Activated CD4-positive, alpha-beta memory T cell treated with anti-CD3 and anti-CD28 coated beads for 36 hours (primary cell): ENCODE measurements around the gene SAMD8. TPM values are rescaled to one million over a fixed set of nuclear protein-coding genes. Genes with fewer than 3 reads are reported as not detected.

Experiments
- CTCF ChIA-PET: fragments of 350-600 bp; sonication (Branson Sonifier 250); formaldehyde crosslinking; loops from one replicate; lab custom pipeline; 2021; ENCODE audit warnings: antibody characterized with exemption, inconsistent platforms; lab: Charles Lee
- POLR2A ChIA-PET: fragments of 350-600 bp; sonication (Branson Sonifier 250); formaldehyde crosslinking; loops from one replicate; lab custom pipeline; 2021; ENCODE audit warnings: antibody characterized with exemption; lab: Charles Lee
- DNase-seq: peaks from one replicate; pipeline ENCODE4 v3.0.0-alpha.2; 2020
- H3K27ac Mint-ChIP-seq: one replicate; pipeline ENCODE4 v1.8.0; 2021; ENCODE audit warnings: mixed read lengths
- H3K27me3 Mint-ChIP-seq: one replicate; pipeline ENCODE4 v1.8.0; 2021; ENCODE audit warnings: mixed read lengths
- H3K36me3 Mint-ChIP-seq: one replicate; pipeline ENCODE4 v1.8.0; 2021; ENCODE audit warnings: mixed read lengths
- H3K4me1 Mint-ChIP-seq: one replicate; pipeline ENCODE4 v1.8.0; 2021; ENCODE audit warnings: low read depth, mixed read lengths
- H3K4me3 Mint-ChIP-seq: one replicate; pipeline ENCODE4 v1.8.0; 2021; ENCODE audit warnings: mild to moderate bottlenecking, mixed read lengths
- H3K9me3 Mint-ChIP-seq: one replicate; pipeline ENCODE4 v1.8.0; 2021; ENCODE audit warnings: mixed read lengths
- intact Hi-C: fragments of 100-400 bp; cut with micrococcal nuclease; formaldehyde crosslinking; loops from one replicate; pipeline ENCODE4 v1.15.1; 2023
- total RNA-seq, 2 experiments: library from RNA; stranded (reverse); gene quantifications; one replicate each; pipeline ENCODE4 v1.2.3, GENCODE V29; 2021

Gene SAMD8
- total RNA-seq, 2 experiments from 2014 or later, result 18.5 to 20.5 TPM

DNA sequence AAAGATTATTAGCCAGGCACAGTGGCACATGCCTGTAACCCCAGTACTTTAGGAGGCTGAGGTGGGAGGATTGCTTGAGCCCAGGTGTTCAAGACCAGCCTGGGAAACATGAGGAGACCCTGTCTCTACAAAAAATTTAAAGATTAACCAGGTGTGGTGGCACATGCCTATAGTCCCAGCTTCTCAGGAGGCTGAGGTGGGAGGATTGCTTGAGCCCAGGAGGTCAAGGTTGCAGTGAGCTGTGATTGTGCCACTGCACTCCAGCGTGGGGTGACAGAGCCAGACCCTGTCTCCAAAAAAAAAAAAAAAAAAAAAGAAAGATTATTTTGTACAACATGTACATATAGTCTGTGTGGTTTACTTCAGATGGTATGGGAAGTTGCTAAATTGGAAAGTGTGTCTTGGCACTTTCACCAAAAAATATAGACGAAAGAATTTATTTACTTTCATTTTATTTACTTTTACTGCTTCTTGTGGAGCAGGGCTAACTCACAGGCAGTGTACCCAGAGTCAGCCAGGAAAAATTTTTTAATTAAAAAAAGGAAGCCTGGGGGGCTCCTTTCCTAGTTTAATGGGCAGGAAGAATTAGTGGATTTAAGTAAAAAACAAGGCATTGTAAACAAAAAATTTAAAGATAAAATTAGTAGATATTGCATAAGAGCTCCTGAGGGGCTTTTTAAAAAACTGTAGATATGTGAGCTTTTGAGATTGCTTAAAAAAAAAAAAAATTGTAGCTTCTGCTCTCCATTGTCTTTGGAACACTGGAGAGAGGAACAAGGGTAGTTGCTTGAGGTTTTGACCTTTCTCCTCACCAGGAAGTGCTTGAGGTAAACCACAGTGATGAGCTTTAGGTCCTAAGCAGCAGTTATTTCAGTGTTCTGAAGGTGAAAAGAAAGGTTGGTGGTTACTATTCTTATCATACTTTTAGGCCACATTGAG, 54.5 kb downstream of the SAMD8 start:
- intact Hi-C loops, result loop anchor here (2.0 kb wide), 2 partner anchors 27 to 45 kb away; partner anchors contain the start of gene VDAC2
- POLR2A ChIA-PET, result interaction anchor here (0.6 kb wide), 1 partner anchor 339 kb away, joined by 5 read pairs; no protein-coding TSS in a partner anchor
- CTCF ChIA-PET, result interaction anchor here (0.7 to 1.7 kb wide), 4 partner anchors 22 to 234 kb away, joined by 3 to 6 read pairs (median 4); no protein-coding TSS in a partner anchor

DNA sequence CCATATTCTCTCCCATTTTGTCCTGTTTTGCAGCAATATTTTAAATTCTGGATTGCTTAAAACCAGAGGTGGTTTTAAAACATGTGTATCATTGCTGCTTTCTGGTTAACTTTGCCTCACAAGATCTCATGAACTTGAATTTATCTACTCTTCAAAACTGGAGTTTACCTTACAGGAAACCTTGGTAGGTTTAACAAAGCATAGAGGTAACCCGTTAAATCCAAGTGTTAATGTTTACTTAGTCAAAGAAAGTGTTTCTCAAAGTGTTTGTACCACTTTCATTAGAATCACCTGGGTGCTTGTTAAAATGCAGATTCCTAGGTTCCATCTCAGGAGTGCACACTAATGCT, 55.1 kb downstream of the SAMD8 start:
- DNase-seq, result no peak
- Mint-ChIP-seq H3K27ac (peak overlapping the region; percentile 84), H3K27me3 (no peaks in the 10 kb centered on the region), H3K9me3 (no peaks in the 10 kb centered on the region), H3K4me1 (peaks cover 31% of the 10 kb centered on the region), H3K4me3 (no peak overlapping the region), H3K36me3 (peaks cover 13% of the 10 kb centered on the region)
- ChIA-PET POLR2A (interaction anchor here (0.6 kb wide), 1 partner anchor 340 kb away, joined by 5 read pairs; no protein-coding TSS in a partner anchor), CTCF (interaction anchor here (0.7 to 1.7 kb wide), 4 partner anchors 22 to 235 kb away, joined by 3 to 6 read pairs (median 4); no protein-coding TSS in a partner anchor)
- intact Hi-C loops, result loop anchor here (2.0 kb wide), 2 partner anchors 28 to 44 kb away; partner anchors contain the start of gene VDAC2

More for the DNA sequence above, 54.5 kb downstream of the SAMD8 start:
- H3K9me3 Mint-ChIP-seq, result no peaks in the 10 kb centered on the region
- H3K27ac Mint-ChIP-seq, result peak overlapping the region; percentile 84
- H3K4me1 Mint-ChIP-seq, result peaks cover 36% of the 10 kb centered on the region
- no peak for DNase-seq
- H3K4me3 Mint-ChIP-seq, result no peak overlapping the region
- no peaks in the 10 kb centered on the region for H3K27me3 Mint-ChIP-seq
- H3K36me3 Mint-ChIP-seq, result peaks cover 13% of the 10 kb centered on the region

DNA sequence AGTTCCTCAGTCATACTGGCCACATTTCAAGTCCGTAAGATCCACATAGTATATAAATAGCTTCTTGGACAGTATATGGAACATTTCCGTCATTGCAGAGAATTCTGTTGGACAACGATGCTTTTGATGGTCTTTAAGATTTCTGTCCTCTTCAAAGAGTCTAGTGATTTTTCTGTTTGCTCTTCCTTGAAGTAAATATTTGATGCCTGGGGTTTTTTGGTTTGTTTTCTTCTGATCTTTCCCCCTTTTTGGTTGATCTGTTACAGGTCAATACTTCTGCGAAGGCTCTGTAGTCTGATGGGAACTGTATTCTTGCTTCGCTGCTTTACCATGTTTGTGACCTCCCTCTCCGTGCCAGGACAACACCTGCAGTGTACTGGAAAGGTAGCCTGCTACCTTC, 56.8 kb downstream of the SAMD8 start:
- H3K9me3 Mint-ChIP-seq, result no peaks in the 10 kb centered on the region
- CTCF ChIA-PET, result no interaction called here
- peaks cover 16% of the 10 kb centered on the region for H3K36me3 Mint-ChIP-seq
- no peaks in the 10 kb centered on the region for H3K27me3 Mint-ChIP-seq
- peaks cover 30% of the 10 kb centered on the region for H3K4me1 Mint-ChIP-seq
- no peak overlapping the region for H3K4me3 Mint-ChIP-seq
- POLR2A ChIA-PET, result no interaction called here
- peak overlapping the region; percentile 1 for H3K27ac Mint-ChIP-seq
- intact Hi-C loops, result no loop called here
- DNase-seq, result no peak

DNA sequence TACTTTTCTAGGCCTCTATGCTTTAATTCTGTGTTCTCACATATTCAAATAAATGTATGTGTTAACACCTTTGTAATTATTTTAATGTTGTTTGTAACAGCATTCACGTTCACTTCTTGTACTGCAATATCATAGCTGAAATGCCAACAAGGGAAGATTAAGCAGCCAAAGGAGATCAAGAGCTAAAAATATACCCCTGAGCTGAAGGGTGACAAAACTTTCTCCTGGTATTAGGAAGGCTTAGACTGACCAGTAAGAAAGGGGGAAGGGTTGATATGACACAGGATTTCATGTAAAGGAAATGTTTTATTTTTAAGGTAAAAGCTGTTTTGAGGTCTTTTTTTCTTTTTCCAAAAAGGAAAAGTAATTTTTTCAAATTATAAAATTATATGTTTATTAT, 58.8 kb downstream of the SAMD8 start:
- no peaks in the 10 kb centered on the region for H3K27me3 Mint-ChIP-seq
- H3K27ac Mint-ChIP-seq, result no peak overlapping the region
- intact Hi-C loops, result no loop called here
- H3K4me1 Mint-ChIP-seq, result peaks cover 28% of the 10 kb centered on the region
- ChIA-PET POLR2A (no interaction called here), CTCF (no interaction called here)
- no peak overlapping the region for H3K4me3 Mint-ChIP-seq
- no peaks in the 10 kb centered on the region for H3K9me3 Mint-ChIP-seq
- peaks cover 20% of the 10 kb centered on the region for H3K36me3 Mint-ChIP-seq
- no peak for DNase-seq

DNA sequence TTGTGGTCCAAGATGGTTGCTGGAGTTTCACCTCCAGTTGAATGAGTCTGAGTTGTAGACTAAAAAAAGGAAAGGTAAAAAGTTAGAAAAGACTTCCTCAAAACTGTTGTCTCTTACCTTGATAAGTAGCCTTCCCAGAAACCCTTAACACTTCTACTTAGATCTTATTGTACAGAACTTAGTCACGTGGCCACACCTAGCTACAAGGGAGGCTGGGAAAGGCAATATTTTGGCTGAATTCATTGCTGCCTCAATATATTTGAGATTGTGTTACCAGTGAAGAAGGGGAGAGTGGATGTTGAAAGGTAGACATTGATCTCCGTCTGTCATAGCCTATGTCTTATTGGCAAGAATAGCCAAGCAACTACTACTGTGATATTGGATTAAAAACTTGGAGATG, 63.6 kb downstream of the SAMD8 start:
- no peaks in the 10 kb centered on the region for H3K27me3 Mint-ChIP-seq
- no peak overlapping the region for H3K27ac Mint-ChIP-seq
- peaks cover 17% of the 10 kb centered on the region for H3K4me1 Mint-ChIP-seq
- intact Hi-C loops, result no loop called here
- DNase-seq, result no peak
- ChIA-PET CTCF (no interaction called here), POLR2A (no interaction called here)
- H3K36me3 Mint-ChIP-seq, result peaks cover 25% of the 10 kb centered on the region
- no peaks in the 10 kb centered on the region for H3K9me3 Mint-ChIP-seq
- H3K4me3 Mint-ChIP-seq, result no peak overlapping the region

DNA sequence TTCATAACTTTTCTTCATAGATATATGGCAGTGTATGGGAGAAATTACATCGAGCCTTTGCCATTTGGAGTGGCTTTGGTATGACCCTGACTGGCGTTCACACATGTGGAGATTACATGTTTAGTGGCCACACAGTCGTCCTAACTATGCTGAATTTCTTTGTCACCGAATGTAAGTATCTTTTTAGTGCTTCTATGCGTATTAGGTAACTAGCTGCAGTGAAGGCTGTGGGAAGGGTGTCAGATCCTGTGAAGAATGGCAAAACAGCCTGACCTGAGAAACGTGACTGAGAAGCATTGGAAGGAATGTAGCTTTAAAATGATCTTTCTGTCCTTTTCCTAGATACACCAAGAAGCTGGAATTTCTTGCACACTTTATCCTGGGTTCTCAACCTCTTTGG, 64.6 kb downstream of the SAMD8 start:
- peaks cover 24% of the 10 kb centered on the region for H3K4me1 Mint-ChIP-seq
- intact Hi-C loops, result no loop called here
- no peaks in the 10 kb centered on the region for H3K9me3 Mint-ChIP-seq
- no peak overlapping the region for H3K4me3 Mint-ChIP-seq
- CTCF ChIA-PET, result no interaction called here
- H3K36me3 Mint-ChIP-seq, result peaks cover 24% of the 10 kb centered on the region
- H3K27ac Mint-ChIP-seq, result no peak overlapping the region
- POLR2A ChIA-PET, result no interaction called here
- H3K27me3 Mint-ChIP-seq, result no peaks in the 10 kb centered on the region
- DNase-seq, result no peak

DNA sequence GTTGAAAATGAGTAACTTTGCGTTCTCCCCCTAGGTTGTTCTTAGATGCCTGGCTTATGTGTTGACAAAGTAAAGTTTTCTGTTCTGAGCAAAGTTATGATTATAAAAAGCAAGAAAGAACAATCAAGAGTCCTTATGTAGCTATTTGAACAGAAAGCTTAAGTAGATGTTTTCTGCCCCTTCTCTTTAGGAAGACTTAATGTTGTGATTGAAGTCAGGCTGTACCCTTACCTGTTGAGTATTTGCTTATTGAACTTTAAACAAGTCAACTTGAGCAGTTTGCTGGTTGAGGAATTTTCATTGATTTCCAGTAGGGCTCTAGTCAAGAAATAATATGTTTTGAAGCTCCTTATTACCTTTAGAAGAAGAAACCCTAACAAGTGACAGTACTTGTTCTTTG, 65.3 kb downstream of the SAMD8 start:
- no peak for DNase-seq
- no peak overlapping the region for H3K4me3 Mint-ChIP-seq
- H3K36me3 Mint-ChIP-seq, result peaks cover 24% of the 10 kb centered on the region
- peaks cover 30% of the 10 kb centered on the region for H3K4me1 Mint-ChIP-seq
- ChIA-PET CTCF (no interaction called here), POLR2A (no interaction called here)
- H3K27me3 Mint-ChIP-seq, result no peaks in the 10 kb centered on the region
- H3K9me3 Mint-ChIP-seq, result no peaks in the 10 kb centered on the region
- intact Hi-C loops, result no loop called here
- H3K27ac Mint-ChIP-seq, result no peak overlapping the region

DNA sequence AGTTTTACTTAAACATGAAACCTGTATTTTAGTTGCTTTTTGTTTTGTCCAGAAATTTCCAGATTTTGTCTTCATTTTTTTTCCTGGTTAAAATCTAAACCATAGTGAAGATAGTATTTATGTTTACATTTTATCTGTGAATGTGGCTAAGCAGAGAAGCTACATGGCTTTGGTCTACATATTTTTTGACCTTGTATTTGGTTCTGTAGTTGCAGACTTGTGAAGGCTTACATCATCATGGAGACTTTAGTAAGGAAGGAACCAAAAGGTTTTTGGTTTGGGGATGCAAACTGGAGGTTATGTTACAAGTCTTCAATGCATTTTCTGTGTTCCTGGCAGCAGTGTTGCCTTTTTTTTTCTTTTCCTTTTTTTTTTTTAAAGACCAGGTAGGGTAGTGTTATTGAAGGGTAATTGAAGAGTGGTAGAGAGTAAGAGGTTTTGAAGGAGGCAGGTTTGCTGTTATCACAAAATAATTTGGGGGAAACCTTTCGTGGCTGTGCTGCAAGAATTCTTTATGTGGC, 68.3 kb downstream of the SAMD8 start:
- intact Hi-C loops, result loop anchor here (5.0 kb wide), 1 partner anchor 67 kb away; the partner anchor contains the start of gene SAMD8
- POLR2A ChIA-PET, result no interaction called here
- no peaks in the 10 kb centered on the region for H3K27me3 Mint-ChIP-seq
- peaks cover 30% of the 10 kb centered on the region for H3K4me1 Mint-ChIP-seq
- CTCF ChIA-PET, result interaction anchor here (1.5 to 2.0 kb wide), 3 partner anchors 32 to 56 kb away, joined by 3 to 5 read pairs (median 4); partner anchors contain the start of genes COMTD1 and VDAC2
- H3K36me3 Mint-ChIP-seq, result peaks cover 19% of the 10 kb centered on the region
- H3K9me3 Mint-ChIP-seq, result no peaks in the 10 kb centered on the region
- no peak overlapping the region for H3K4me3 Mint-ChIP-seq
- DNase-seq, result no peak
- peak overlapping the region; percentile 35 for H3K27ac Mint-ChIP-seq

DNA sequence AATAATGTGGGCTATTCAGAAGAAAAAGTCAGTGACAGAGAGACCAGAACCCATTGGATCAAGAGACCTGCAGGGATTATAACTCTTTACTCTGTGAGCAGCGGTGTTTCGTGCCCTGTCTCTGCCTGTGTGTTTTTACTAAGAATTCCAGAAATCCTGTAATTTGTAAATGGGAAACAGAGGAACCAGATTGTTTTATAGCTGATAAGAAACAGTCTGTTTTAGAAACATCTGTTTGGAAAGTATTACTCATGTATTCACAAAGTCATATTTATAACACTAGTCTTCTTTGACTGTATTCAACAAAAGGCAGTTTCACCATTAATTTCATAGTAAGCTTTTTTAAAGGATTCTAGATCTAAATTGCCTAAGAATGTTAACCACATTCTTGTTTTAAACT, 69.1 kb downstream of the SAMD8 start:
- POLR2A ChIA-PET, result interaction anchor here (0.9 kb wide), 1 partner anchor 31 kb away, joined by 3 read pairs; no protein-coding TSS in a partner anchor
- no peaks in the 10 kb centered on the region for H3K9me3 Mint-ChIP-seq
- intact Hi-C loops, result loop anchor here (5.0 kb wide), 1 partner anchor 68 kb away; the partner anchor contains the start of gene SAMD8
- peaks cover 15% of the 10 kb centered on the region for H3K36me3 Mint-ChIP-seq
- CTCF ChIA-PET, result interaction anchor here (1.0 to 1.5 kb wide), 4 partner anchors 50 to 71 kb away, joined by 3 to 4 read pairs (median 3); partner anchors contain the start of gene COMTD1
- H3K27ac Mint-ChIP-seq, result peak overlapping the region; percentile 49
- no peaks in the 10 kb centered on the region for H3K27me3 Mint-ChIP-seq
- no peak for DNase-seq
- peaks cover 30% of the 10 kb centered on the region for H3K4me1 Mint-ChIP-seq
- no peak overlapping the region for H3K4me3 Mint-ChIP-seq

DNA sequence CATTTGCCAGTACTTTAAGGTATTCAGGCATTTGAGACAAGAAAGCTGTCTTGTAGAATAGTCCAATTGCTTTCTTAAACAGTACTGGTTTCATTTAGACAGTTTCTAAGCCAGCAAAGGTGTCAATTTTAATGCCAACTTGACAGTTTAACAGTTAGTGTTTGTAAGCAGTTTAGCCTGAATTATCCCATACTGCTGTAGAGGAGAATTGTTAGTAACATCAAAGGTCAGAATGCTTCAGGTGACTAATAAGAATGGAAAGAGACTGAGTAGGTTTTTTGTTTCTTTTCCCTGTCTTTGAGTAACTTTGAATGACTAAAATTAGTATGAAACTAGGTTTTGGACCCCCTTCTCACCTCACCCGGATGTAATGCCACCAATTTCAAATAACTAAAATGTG, 69.6 kb downstream of the SAMD8 start:
- ChIA-PET POLR2A (interaction anchor here (0.6 to 0.9 kb wide), 2 partner anchors 30 to 895 kb away, joined by 3 read pairs; no protein-coding TSS in a partner anchor), CTCF (interaction anchor here (1.0 to 1.5 kb wide), 4 partner anchors 50 to 72 kb away, joined by 3 to 4 read pairs (median 3); partner anchors contain the start of gene COMTD1)
- H3K27me3 Mint-ChIP-seq, result no peaks in the 10 kb centered on the region
- H3K4me3 Mint-ChIP-seq, result no peak overlapping the region
- peaks cover 13% of the 10 kb centered on the region for H3K36me3 Mint-ChIP-seq
- intact Hi-C loops, result loop anchor here (1.0 to 5.0 kb wide), 2 partner anchors 43 to 69 kb away; partner anchors contain the start of gene SAMD8
- no peaks in the 10 kb centered on the region for H3K9me3 Mint-ChIP-seq
- no peak for DNase-seq
- peaks cover 30% of the 10 kb centered on the region for H3K4me1 Mint-ChIP-seq
- H3K27ac Mint-ChIP-seq, result peak overlapping the region; percentile 11

DNA sequence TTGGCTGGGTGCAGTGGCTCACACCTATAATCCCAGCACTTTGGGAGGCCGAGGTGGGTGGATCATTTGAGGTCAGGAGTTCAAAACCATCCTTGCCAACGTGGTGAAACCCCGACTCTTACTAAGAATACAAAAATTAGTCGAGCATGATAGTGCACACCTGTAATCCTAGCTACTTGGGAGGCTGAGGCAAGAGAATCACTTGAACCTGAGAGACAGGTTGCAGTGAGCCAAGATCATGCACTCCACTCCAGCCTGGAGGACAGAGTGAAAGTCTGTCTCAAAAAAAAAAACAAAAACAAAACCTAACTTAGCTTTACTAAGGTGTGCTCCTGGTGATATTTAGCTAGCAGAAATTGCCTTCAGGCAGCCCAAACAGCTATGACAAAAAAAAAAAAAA, 74.9 kb downstream of the SAMD8 start:
- intact Hi-C loops, result no loop called here
- Mint-ChIP-seq H3K27me3 (no peaks in the 10 kb centered on the region), H3K27ac (peak overlapping the region; percentile 21), H3K4me3 (no peak overlapping the region), H3K9me3 (no peaks in the 10 kb centered on the region), H3K4me1 (peaks cover 12% of the 10 kb centered on the region), H3K36me3 (no peaks in the 10 kb centered on the region)
- no peak for DNase-seq
- ChIA-PET POLR2A (interaction anchor here (0.6 to 2.4 kb wide), 2 partner anchors 24 to 1139 kb away, joined by 3 to 14 read pairs; partner anchors contain the start of gene VDAC2), CTCF (interaction anchor here (0.8 to 3.9 kb wide), 2 partner anchors 47 to 73 kb away, joined by 3 to 109 read pairs; partner anchors contain the start of gene COMTD1)
